Naive B cell (primary cell): ENCODE data around the gene CMTM7. TPM values are rescaled to one million over a fixed set of nuclear protein-coding genes. Genes with fewer than 3 reads are reported as not detected.
"Not testable (repeated sequence)": the region's sequence is repeated elsewhere in the genome, so short reads cannot be mapped to it uniquely, and the experiment has no call there.

Experiments
- ATAC-seq, 2 donors: fragments of 150-1000 bp; cut with Tn5 transposase; 2 replicates each; pipeline ENCODE4 v1.10.0; 2021; ENCODE audit warnings: low read depth in 2 of 2, mild to moderate bottlenecking in 2 of 2, moderate library complexity in 2 of 2
- DNase-seq: peaks from one replicate; pipeline ENCODE4 v3.0.0; 2022
- H3K27ac Mint-ChIP-seq, 6 donors: one replicate each; pipeline ENCODE4 v1.8.0; 2020 to 2022; ENCODE audit warnings: mild to moderate bottlenecking in 6 of 6, mixed read lengths in 6 of 6, moderate library complexity in 5 of 6, inconsistent platforms in 2 of 6
- H3K27me3 Mint-ChIP-seq, 3 donors: one replicate each; pipeline ENCODE4 v1.8.0; 2021 to 2022; ENCODE audit warnings: mixed read lengths in 3 of 3, mild to moderate bottlenecking in 1 of 3
- H3K36me3 Mint-ChIP-seq, 2 donors: one replicate each; pipeline ENCODE4 v1.8.0; 2020 to 2022; ENCODE audit warnings: mixed read lengths in 2 of 2, inconsistent platforms in 1 of 2, mild to moderate bottlenecking in 1 of 2
- H3K4me1 Mint-ChIP-seq, 3 donors: one replicate each; pipeline ENCODE4 v1.8.0; 2020 to 2022; ENCODE audit warnings: mixed read lengths in 3 of 3, inconsistent platforms in 1 of 3, mild to moderate bottlenecking in 1 of 3, moderate library complexity in 1 of 3
- H3K4me3 Mint-ChIP-seq, 8 donors: one replicate each; pipeline ENCODE4 v1.8.0; 2020 to 2022; ENCODE audit warnings: mild to moderate bottlenecking in 8 of 8, mixed read lengths in 8 of 8, moderate library complexity in 8 of 8, inconsistent platforms in 2 of 8
- H3K9me3 Mint-ChIP-seq, 7 donors: one replicate each; pipeline ENCODE4 v1.8.0; 2020 to 2022; ENCODE audit warnings: mixed read lengths in 7 of 7, mild to moderate bottlenecking in 5 of 7, inconsistent platforms in 2 of 7, moderate library complexity in 1 of 7
- polyA plus RNA-seq, 6 donors: library from polyadenylated mRNA; unstranded; fragments of 300-500 nt; fragmentation: Illumina TruSeq; gene quantifications; one replicate each; pipeline ENCODE4 v1.2.3, GENCODE V29; 2021; ENCODE audit warnings: low read depth in 6 of 6

The CMTM7 gene
- polyA plus RNA-seq, 6 donors from 2014 or later: 56.8 to 116 (median 73.3) TPM

- Mint-ChIP-seq H3K4me3 (no peak overlapping the region), H3K9me3 (peaks cover 0 to 3% (median 0%) of the 10 kb centered on the region in 7 donors), H3K36me3 (peaks cover 12 to 27% of the 10 kb centered on the region in 2 donors), H3K4me1 (peaks cover 45 to 58% (median 55%) of the 10 kb centered on the region in 3 donors), H3K27me3 (no peaks in the 10 kb centered on the region), H3K27ac (peak overlapping the region in 4 of 6 donors; percentile 67 to 90 (median 78))
- ATAC-seq (no peak), DNase-seq (no peak)
Measured at GRCh38 chr3:32454111-32454510, 62.5 kb downstream of the CMTM7 start.

- Mint-ChIP-seq H3K27me3 (no peaks in the 10 kb centered on the region), H3K9me3 (peaks cover 0 to 3% (median 0%) of the 10 kb centered on the region in 7 donors), H3K4me3 (peak overlapping the region in 3 of 8 donors; percentile 37 to 66 (median 57)), H3K4me1 (peaks cover 49 to 53% (median 50%) of the 10 kb centered on the region in 3 donors), H3K27ac (peak overlapping the region in 4 of 6 donors; percentile 56 to 90 (median 85)), H3K36me3 (peaks cover 12 to 27% of the 10 kb centered on the region in 2 donors)
- ATAC-seq (no peak), DNase-seq (no peak)
Measured at GRCh38 chr3:32454731-32455608, 63.3 kb downstream of the CMTM7 start.

DNA sequence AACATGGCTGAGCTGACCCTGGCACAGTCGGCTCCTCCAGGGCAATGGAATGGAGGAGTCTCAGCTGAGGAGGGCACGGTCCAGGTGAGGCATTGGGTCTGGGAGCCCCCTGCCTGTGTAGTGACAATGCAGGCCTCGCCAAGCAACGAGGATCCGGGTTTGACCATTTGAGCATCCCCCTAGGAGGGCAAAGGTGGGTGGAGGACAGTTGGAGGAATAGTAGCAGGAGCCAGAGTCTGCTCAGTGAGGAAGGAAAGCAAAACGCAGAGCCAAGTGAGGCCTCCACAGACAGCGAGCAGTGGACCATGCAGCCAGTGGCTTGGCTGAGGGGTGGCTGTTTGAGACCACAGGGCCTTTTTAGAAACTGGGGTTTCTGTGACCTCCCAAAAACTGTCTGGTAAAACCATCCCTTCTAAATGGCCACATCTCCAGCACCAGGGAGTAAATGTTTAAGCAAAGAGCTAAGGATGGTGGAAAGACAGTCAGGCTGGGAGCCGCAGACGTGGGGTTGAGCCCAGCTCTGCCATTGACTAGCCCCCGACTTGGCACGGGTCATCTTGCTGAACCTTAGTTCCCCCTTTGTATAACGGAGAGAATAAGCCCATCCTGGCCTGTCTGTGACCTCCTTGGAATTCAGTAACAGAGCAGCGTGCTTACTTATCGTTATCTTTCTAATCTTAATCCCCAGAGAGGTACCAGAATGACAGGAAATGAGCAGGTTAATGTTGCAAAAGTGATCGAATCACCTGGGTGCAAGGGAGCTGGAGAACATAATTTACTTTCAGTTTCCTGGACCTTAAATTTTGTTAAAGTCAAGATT is 64.2 kb downstream of the CMTM7 start:
- DNase-seq: no peak
- Mint-ChIP-seq H3K27me3 (no peaks in the 10 kb centered on the region), H3K9me3 (peaks cover 0 to 3% (median 0%) of the 10 kb centered on the region in 7 donors), H3K4me1 (peaks cover 41 to 51% (median 46%) of the 10 kb centered on the region in 3 donors), H3K4me3 (peak overlapping the region in 4 of 8 donors; percentile 25 to 75 (median 53)), H3K36me3 (peaks cover 6 to 20% of the 10 kb centered on the region in 2 donors), H3K27ac (peak overlapping the region in 5 of 6 donors; percentile 67 to 90 (median 85))
- no peak for ATAC-seq

GRCh38 chr3:32456429-32457130 is 64.9 kb downstream of the CMTM7 start:
- Mint-ChIP-seq H3K27ac (peak overlapping the region in 5 of 6 donors; percentile 69 to 96 (median 85)), H3K9me3 (peaks cover 0 to 3% (median 0%) of the 10 kb centered on the region in 7 donors), H3K27me3 (no peaks in the 10 kb centered on the region), H3K36me3 (peaks cover 4 to 20% of the 10 kb centered on the region in 2 donors), H3K4me1 (peaks cover 37 to 50% (median 46%) of the 10 kb centered on the region in 3 donors), H3K4me3 (peak overlapping the region in 5 of 8 donors; percentile 25 to 75 (median 49))
- DNase-seq: no peak
- no peak for ATAC-seq

- peaks cover 0 to 3% (median 0%) of the 10 kb centered on the region in 7 donors for H3K9me3 Mint-ChIP-seq
- H3K4me1 Mint-ChIP-seq: peaks cover 37 to 50% (median 46%) of the 10 kb centered on the region in 3 donors
- no peaks in the 10 kb centered on the region for H3K27me3 Mint-ChIP-seq
- peak overlapping the region in 4 of 6 donors; percentile 98 to 100 (median 99) for H3K27ac Mint-ChIP-seq
- ATAC-seq (peak; percentile 69 to 72), DNase-seq (peak; percentile 81)
- peaks cover 4 to 20% of the 10 kb centered on the region in 2 donors for H3K36me3 Mint-ChIP-seq
- peak overlapping the region; percentile 48 to 91 (median 82) for H3K4me3 Mint-ChIP-seq
Measured at GRCh38 chr3:32457971-32458471, 66.4 kb downstream of the CMTM7 start.

- Mint-ChIP-seq H3K4me3 (peak overlapping the region in 7 of 8 donors; percentile 65 to 90 (median 80)), H3K27ac (peak overlapping the region in 3 of 6 donors; percentile 77 to 97 (median 84)), H3K36me3 (peaks cover 4 to 17% of the 10 kb centered on the region in 2 donors), H3K4me1 (peaks cover 34 to 48% (median 46%) of the 10 kb centered on the region in 3 donors), H3K9me3 (peaks cover 0 to 3% (median 0%) of the 10 kb centered on the region in 7 donors), H3K27me3 (no peaks in the 10 kb centered on the region)
- no peak for DNase-seq
- ATAC-seq: no peak
Measured at GRCh38 chr3:32459450-32459849, 67.8 kb downstream of the CMTM7 start.

DNA sequence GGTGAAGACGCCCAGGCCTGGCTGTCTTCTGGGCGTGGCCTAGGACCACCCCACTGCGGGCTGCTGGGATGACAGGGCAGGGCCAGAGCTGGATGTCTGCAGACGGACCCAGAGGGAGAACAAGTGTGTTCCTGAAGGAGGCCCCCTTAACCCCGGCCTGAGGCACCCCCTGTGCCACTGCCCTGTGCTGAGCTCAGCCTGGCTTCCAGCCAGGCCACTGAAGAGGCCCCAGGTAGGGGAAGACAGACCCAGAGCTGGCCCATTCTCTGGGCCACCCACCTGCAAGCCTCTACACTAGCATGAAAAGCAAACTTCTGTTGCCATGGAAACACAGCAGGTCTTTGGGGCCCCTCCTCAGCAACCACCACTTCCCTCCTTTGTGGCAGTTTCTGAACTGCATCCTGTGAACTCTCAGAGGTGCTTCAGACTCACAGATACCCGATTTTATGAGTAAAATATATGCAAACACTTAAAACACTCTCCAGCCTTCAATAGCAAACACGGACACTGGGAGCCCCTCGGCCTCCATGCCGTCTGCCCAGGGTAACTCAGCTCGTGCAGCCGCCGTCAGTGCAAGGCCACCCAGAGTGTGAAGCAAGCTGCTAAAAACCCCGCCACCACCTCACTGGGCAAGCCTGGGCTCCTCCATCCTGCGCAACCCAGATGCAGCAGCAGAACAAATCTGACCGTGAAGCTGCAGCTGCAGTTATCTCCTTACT is 68.5 kb downstream of the CMTM7 start:
- H3K27me3 Mint-ChIP-seq: no peaks in the 10 kb centered on the region
- DNase-seq (peak; percentile 89), ATAC-seq (peak; percentile 79)
- H3K36me3 Mint-ChIP-seq: peaks cover 4 to 10% of the 10 kb centered on the region in 2 donors
- peaks cover 0 to 3% (median 0%) of the 10 kb centered on the region in 7 donors for H3K9me3 Mint-ChIP-seq
- H3K4me3 Mint-ChIP-seq: peak overlapping the region; percentile 58 to 90 (median 76)
- peaks cover 31 to 41% (median 39%) of the 10 kb centered on the region in 3 donors for H3K4me1 Mint-ChIP-seq
- H3K27ac Mint-ChIP-seq: peak overlapping the region in 1 of 6 donors; percentile 97

- Mint-ChIP-seq H3K4me3 (peak overlapping the region in 7 of 8 donors; percentile 65 to 90 (median 80)), H3K27ac (peak overlapping the region in 1 of 6 donors; percentile 97), H3K4me1 (peaks cover 30 to 39% (median 37%) of the 10 kb centered on the region in 3 donors)
- not testable (repeated sequence) for DNase-seq, ATAC-seq, H3K27me3 Mint-ChIP-seq, H3K36me3 Mint-ChIP-seq, H3K9me3 Mint-ChIP-seq
Measured at GRCh38 chr3:32460817-32461496, 69.3 kb downstream of the CMTM7 start.

- H3K27ac Mint-ChIP-seq, H3K36me3 Mint-ChIP-seq, H3K4me3 Mint-ChIP-seq, ATAC-seq, DNase-seq, H3K27me3 Mint-ChIP-seq, H3K9me3 Mint-ChIP-seq: not testable (repeated sequence)
- H3K4me1 Mint-ChIP-seq: peaks cover 27 to 39% (median 33%) of the 10 kb centered on the region in 3 donors
Measured at GRCh38 chr3:32462191-32462986, 70.7 kb downstream of the CMTM7 start.

- H3K4me3 Mint-ChIP-seq, H3K36me3 Mint-ChIP-seq, H3K27me3 Mint-ChIP-seq, H3K9me3 Mint-ChIP-seq, DNase-seq, H3K27ac Mint-ChIP-seq, ATAC-seq: not testable (repeated sequence)
- peaks cover 25 to 37% (median 30%) of the 10 kb centered on the region in 3 donors for H3K4me1 Mint-ChIP-seq
Measured at GRCh38 chr3:32463415-32463814, 71.8 kb downstream of the CMTM7 start.

DNA sequence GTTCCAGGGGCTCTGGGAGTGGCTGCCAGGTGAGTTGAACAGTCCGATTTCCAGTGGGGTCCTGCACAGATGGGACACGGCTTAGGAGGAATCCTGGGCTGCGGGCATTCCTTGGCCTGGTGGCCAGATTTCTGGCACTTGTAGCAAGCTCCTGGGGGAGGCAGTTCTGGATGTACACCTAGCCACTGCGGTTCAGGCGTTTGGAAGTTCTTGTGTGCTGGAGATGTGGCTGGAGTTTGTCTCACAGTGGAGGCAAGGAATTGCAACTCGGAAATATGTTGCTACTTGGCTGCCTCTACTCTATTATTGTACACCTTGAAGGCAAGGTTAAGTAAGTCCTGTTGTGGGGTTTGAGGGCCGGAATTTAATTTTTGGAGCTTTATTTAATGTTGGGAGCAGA is 73.1 kb downstream of the CMTM7 start:
- peak overlapping the region in 2 of 6 donors; percentile 61 to 88 for H3K27ac Mint-ChIP-seq
- peaks cover 35 to 38% (median 35%) of the 10 kb centered on the region in 3 donors for H3K4me1 Mint-ChIP-seq
- H3K36me3 Mint-ChIP-seq, ATAC-seq, H3K27me3 Mint-ChIP-seq, DNase-seq, H3K4me3 Mint-ChIP-seq, H3K9me3 Mint-ChIP-seq: not testable (repeated sequence)
